Measurements from ENCODE around the gene KIF23. TPM values are rescaled to one million over a fixed set of nuclear protein-coding genes. Genes with fewer than 3 reads are reported as not detected.

Gene KIF23
- total RNA-seq, 1 donor from 2014 or later: 193 TPM

GRCh38 chr15:69474846-69475455 lies 60.8 kb downstream of the KIF23 start:
- TF ChIP-seq, protein P1, sequence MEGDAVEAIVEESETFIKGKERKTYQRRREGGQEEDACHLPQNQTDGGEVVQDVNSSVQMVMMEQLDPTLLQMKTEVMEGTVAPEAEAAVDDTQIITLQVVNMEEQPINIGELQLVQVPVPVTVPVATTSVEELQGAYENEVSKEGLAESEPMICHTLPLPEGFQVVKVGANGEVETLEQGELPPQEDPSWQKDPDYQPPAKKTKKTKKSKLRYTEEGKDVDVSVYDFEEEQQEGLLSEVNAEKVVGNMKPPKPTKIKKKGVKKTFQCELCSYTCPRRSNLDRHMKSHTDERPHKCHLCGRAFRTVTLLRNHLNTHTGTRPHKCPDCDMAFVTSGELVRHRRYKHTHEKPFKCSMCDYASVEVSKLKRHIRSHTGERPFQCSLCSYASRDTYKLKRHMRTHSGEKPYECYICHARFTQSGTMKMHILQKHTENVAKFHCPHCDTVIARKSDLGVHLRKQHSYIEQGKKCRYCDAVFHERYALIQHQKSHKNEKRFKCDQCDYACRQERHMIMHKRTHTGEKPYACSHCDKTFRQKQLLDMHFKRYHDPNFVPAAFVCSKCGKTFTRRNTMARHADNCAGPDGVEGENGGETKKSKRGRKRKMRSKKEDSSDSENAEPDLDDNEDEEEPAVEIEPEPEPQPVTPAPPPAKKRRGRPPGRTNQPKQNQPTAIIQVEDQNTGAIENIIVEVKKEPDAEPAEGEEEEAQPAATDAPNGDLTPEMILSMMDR (IDR thresholded peaks at IDR 0.05): no peak
- no peak for TF ChIP-seq EZH2phosphoT487 (IDR thresholded peaks at IDR 0.05)
- TF ChIP-seq EZH2 (IDR thresholded peaks at IDR 0.05): no peak
- no peak overlapping the region for H3K4me2 ChIP-seq
- no peaks in the 10 kb centered on the region for H3K9me3 ChIP-seq (ENCODE audit: low read depth)
- no peaks in the 10 kb centered on the region for H3K27me3 ChIP-seq
- Mint-ChIP-seq H3K36me3 (peaks cover 4% of the 10 kb centered on the region), H3K4me3 (peak overlapping the region; percentile 16), H3K9me3 (peaks cover 3% of the 10 kb centered on the region), H3K27ac (peak overlapping the region; percentile 43), H3K4me1 (peaks cover 7% of the 10 kb centered on the region), H3K27me3 (ENCODE audit: insufficient read depth, low read depth) (peaks cover 9% of the 10 kb centered on the region)
- DNase-seq (ENCODE audit: low spot score): no peak
- H3K4me3 ChIP-seq: no peak overlapping the region
- H3K4me1 ChIP-seq: no peaks in the 10 kb centered on the region
- H4K20me1 ChIP-seq (ENCODE audit: low read depth): no peaks in the 10 kb centered on the region
- H2AFZ ChIP-seq (replicated peaks): no peak overlapping the region
- no peaks in the 10 kb centered on the region for H3F3A ChIP-seq (ENCODE audit: low read depth)
- H3K27ac ChIP-seq: no peak overlapping the region
- H3K9ac ChIP-seq: no peak overlapping the region
- H3K79me2 ChIP-seq (ENCODE audit: low read depth): no peaks in the 10 kb centered on the region
- no peaks in the 10 kb centered on the region for H3K36me3 ChIP-seq

- H3K9me3 Mint-ChIP-seq: peaks cover 3% of the 10 kb centered on the region
- H3K27ac Mint-ChIP-seq: no peak overlapping the region
- H3K36me3 Mint-ChIP-seq: peaks cover 4% of the 10 kb centered on the region
- Histone ChIP-seq H3K4me1 (no peaks in the 10 kb centered on the region), H3K79me2 (ENCODE audit: low read depth) (no peaks in the 10 kb centered on the region), H3F3A (ENCODE audit: low read depth) (no peaks in the 10 kb centered on the region), H3K4me3 (no peak overlapping the region), H3K27ac (no peak overlapping the region), H3K9me3 (ENCODE audit: low read depth) (peaks cover 3% of the 10 kb centered on the region), H2AFZ (replicated peaks) (no peak overlapping the region), H4K20me1 (ENCODE audit: low read depth) (no peaks in the 10 kb centered on the region), H3K4me2 (no peak overlapping the region), H3K9ac (no peak overlapping the region), H3K36me3 (no peaks in the 10 kb centered on the region), H3K27me3 (no peaks in the 10 kb centered on the region)
- no peak overlapping the region for H3K4me3 Mint-ChIP-seq
- peaks cover 12% of the 10 kb centered on the region for H3K27me3 Mint-ChIP-seq (ENCODE audit: insufficient read depth, low read depth)
- DNase-seq (ENCODE audit: low spot score): peak; percentile 74
- TF ChIP-seq EZH2phosphoT487 (IDR thresholded peaks at IDR 0.05) (no peak), EZH2 (IDR thresholded peaks at IDR 0.05) (no peak)
- TF ChIP-seq, protein P1 (IDR thresholded peaks at IDR 0.05): peak; percentile 95
- H3K4me1 Mint-ChIP-seq: peaks cover 7% of the 10 kb centered on the region
These were observed 61.7 kb downstream of the KIF23 start for GRCh38 chr15:69475769-69476358.

DNA sequence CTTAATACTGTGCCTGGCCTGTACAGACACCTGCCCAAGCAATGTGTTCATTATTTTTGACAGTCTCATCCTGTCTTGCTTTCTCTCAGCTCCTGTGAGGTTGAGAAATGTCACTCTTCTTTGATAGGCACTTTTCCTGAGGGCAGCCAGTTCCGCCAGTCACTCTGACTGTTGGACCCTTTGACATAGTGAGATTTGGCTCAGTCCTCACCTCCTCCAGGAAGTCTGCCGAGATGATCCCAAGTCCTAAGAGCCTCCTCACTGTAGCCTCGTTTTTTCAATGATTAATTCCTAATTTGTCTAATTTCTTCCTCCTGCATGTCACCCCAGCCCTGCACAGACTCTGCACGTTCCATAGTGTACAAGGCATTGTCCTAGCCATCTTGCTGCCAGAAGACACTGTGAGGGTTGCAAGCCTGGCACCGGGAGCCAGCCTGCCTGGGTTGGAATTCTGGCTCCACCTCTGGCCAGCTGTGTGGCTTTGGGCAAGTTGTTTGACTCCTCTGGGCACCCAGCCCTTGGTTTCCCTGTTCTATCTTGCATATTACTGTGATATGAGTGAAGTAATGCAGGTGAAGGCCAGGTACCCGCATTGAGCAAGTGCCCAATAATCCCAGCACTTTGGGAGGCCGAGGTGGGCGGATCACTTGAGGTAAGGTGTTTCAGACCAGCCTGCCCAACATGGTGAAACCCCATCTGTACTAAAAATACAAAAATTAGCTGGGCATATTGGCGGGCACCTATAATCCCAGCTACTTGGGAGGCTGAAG lies 62.7 kb downstream of the KIF23 start:
- peaks cover 3% of the 10 kb centered on the region for H3K9me3 ChIP-seq (ENCODE audit: low read depth)
- no peak overlapping the region for H3K4me3 ChIP-seq
- H3K36me3 ChIP-seq: no peaks in the 10 kb centered on the region
- H3K27me3 Mint-ChIP-seq (ENCODE audit: insufficient read depth, low read depth): peaks cover 12% of the 10 kb centered on the region
- no peaks in the 10 kb centered on the region for H3K27me3 ChIP-seq
- TF ChIP-seq EZH2 (IDR thresholded peaks at IDR 0.05) (no peak), EZH2phosphoT487 (IDR thresholded peaks at IDR 0.05) (no peak)
- TF ChIP-seq, protein P1 (IDR thresholded peaks at IDR 0.05): no peak
- H2AFZ ChIP-seq (replicated peaks): no peak overlapping the region
- peaks cover 4% of the 10 kb centered on the region for H3K36me3 Mint-ChIP-seq
- DNase-seq (ENCODE audit: low spot score): no peak
- no peak overlapping the region for H3K27ac ChIP-seq
- H3K27ac Mint-ChIP-seq: no peak overlapping the region
- H4K20me1 ChIP-seq (ENCODE audit: low read depth): no peaks in the 10 kb centered on the region
- H3K4me3 Mint-ChIP-seq: no peak overlapping the region
- H3K79me2 ChIP-seq (ENCODE audit: low read depth): no peaks in the 10 kb centered on the region
- peaks cover 7% of the 10 kb centered on the region for H3K4me1 Mint-ChIP-seq
- H3K4me2 ChIP-seq: no peak overlapping the region
- H3F3A ChIP-seq (ENCODE audit: low read depth): no peaks in the 10 kb centered on the region
- H3K9ac ChIP-seq: no peak overlapping the region
- H3K9me3 Mint-ChIP-seq: peaks cover 3% of the 10 kb centered on the region
- no peaks in the 10 kb centered on the region for H3K4me1 ChIP-seq
